Measurements from ENCODE around the gene KCNQ2. TPM values are rescaled to one million over a fixed set of nuclear protein-coding genes. Genes with fewer than 3 reads are reported as not detected.

KCNQ2 gene
- total RNA-seq, 1 donor from 2014 or later, result not detected

GRCh38 chr20:63414720-63415430, 57.6 kb downstream of the KCNQ2 start:
- DNase-seq, result no peak

GRCh38 chr20:63413963-63414684, 58.3 kb downstream of the KCNQ2 start:
- no peak for DNase-seq

GRCh38 chr20:63413323-63413722, 59.1 kb downstream of the KCNQ2 start:
- DNase-seq, result no peak

GRCh38 chr20:63412889-63413288, 59.6 kb downstream of the KCNQ2 start:
- no peak for DNase-seq

GRCh38 chr20:63411898-63412631, 60.4 kb downstream of the KCNQ2 start:
- no peak for DNase-seq

- no peak for DNase-seq
Measured at GRCh38 chr20:63411151-63411897, 61.1 kb downstream of the KCNQ2 start.

- DNase-seq, result no peak
Measured at GRCh38 chr20:63409834-63410435, 62.5 kb downstream of the KCNQ2 start.

GRCh38 chr20:63409066-63409833, 63.2 kb downstream of the KCNQ2 start:
- no peak for DNase-seq

GRCh38 chr20:63408684-63409046, 63.8 kb downstream of the KCNQ2 start:
- DNase-seq, result no peak

GRCh38 chr20:63407928-63408683, 64.3 kb downstream of the KCNQ2 start:
- DNase-seq, result no peak

GRCh38 chr20:63406617-63407245, 65.7 kb downstream of the KCNQ2 start:
- no peak for DNase-seq

- no peak for DNase-seq
Measured at GRCh38 chr20:63406011-63406410, 66.4 kb downstream of the KCNQ2 start.

GRCh38 chr20:63405102-63405730, 67.2 kb downstream of the KCNQ2 start:
- no peak for DNase-seq

- DNase-seq, result no peak
Measured at GRCh38 chr20:63404129-63405085, 68.0 kb downstream of the KCNQ2 start.

GRCh38 chr20:63403403-63404105, 68.9 kb downstream of the KCNQ2 start:
- no peak for DNase-seq

- no peak for DNase-seq
Measured at GRCh38 chr20:63402860-63403220, 69.6 kb downstream of the KCNQ2 start.

GRCh38 chr20:63402181-63402859, 70.1 kb downstream of the KCNQ2 start:
- DNase-seq, result no peak
